Liver (tissue), 9 donors: ENCODE results near the gene HMG20A. TPM values are rescaled to one million over a fixed set of nuclear protein-coding genes. Genes with fewer than 3 reads are reported as not detected.

Experiments
- DNase-seq: peaks from one replicate; pipeline ENCODE4 v3.0.0-alpha.2; 2017; ENCODE audit warnings: low spot score
- H3K27ac ChIP-seq, 2 donors: one replicate each; pipeline ENCODE4 v1.7.0; 2013; ENCODE audit warnings: inconsistent platforms in 2 of 2, low read length in 2 of 2, control low read depth in 1 of 2, low read depth in 1 of 2, mild to moderate bottlenecking in 1 of 2
- H3K27me3 ChIP-seq, 4 donors: one replicate each; pipeline versions ENCODE4 v1.6.1 to v1.7.0; 2013; ENCODE audit warnings: low read length in 3 of 4, inconsistent platforms in 1 of 4, mild to moderate bottlenecking in 1 of 4, moderate library complexity in 1 of 4; ENCODE audit not compliant: control insufficient read depth in 4 of 4, insufficient read depth in 4 of 4
- H3K36me3 ChIP-seq, 4 donors: one replicate each; pipeline versions ENCODE4 v1.6.1 to v1.7.0; 2013; ENCODE audit warnings: low read length in 3 of 4, mild to moderate bottlenecking in 3 of 4, low read depth in 1 of 4, moderate library complexity in 1 of 4; ENCODE audit not compliant: control insufficient read depth in 4 of 4, insufficient read depth in 3 of 4
- H3K4me1 ChIP-seq, 4 donors: one replicate each; pipeline versions ENCODE4 v1.6.1 to v1.7.0; 2013; ENCODE audit warnings: low read length in 3 of 4, mild to moderate bottlenecking in 3 of 4, moderate library complexity in 1 of 4; ENCODE audit not compliant: control insufficient read depth in 4 of 4, insufficient read depth in 4 of 4
- H3K4me3 ChIP-seq, 3 donors: one replicate each; pipeline versions ENCODE4 v1.6.1 to v1.7.0; 2013; ENCODE audit warnings: low read length in 3 of 3, control low read depth in 1 of 3, low read depth in 1 of 3, mild to moderate bottlenecking in 1 of 3
- H3K9ac ChIP-seq, 2 donors: one replicate each; pipeline ENCODE4 v1.7.0; 2013; ENCODE audit warnings: low read length in 2 of 2, mild to moderate bottlenecking in 2 of 2, moderate library complexity in 2 of 2, control low read depth in 1 of 2, low read depth in 1 of 2
- H3K9me3 ChIP-seq, 4 donors: one replicate each; pipeline versions ENCODE4 v1.6.1 to v1.7.0; 2013; ENCODE audit warnings: low read length in 3 of 4; ENCODE audit not compliant: control insufficient read depth in 4 of 4
- EGR1 ChIP-seq, 2 donors: IDR thresholded peaks; 2 replicates each; pipeline ENCODE4 v1.6.1; 2016 to 2018; ENCODE audit warnings: antibody characterized with exemption in 2 of 2, low read depth in 2 of 2
- FOXA1 ChIP-seq: IDR thresholded peaks from 2 replicates; pipeline ENCODE4 v1.6.1; 2016; ENCODE audit warnings: antibody characterized with exemption
- FOXA2 ChIP-seq: IDR thresholded peaks from 2 replicates; pipeline ENCODE4 v1.6.1; 2016; ENCODE audit warnings: antibody characterized with exemption
- GABPA ChIP-seq, 2 donors: IDR thresholded peaks in 1 of 2; conservative IDR thresholded peaks in 1 of 2; 2 replicates each; pipeline ENCODE4 v1.6.1; 2016; ENCODE audit warnings: antibody characterized with exemption in 2 of 2, mild to moderate bottlenecking in 1 of 2, moderate library complexity in 1 of 2
- HNF4A ChIP-seq, 2 donors: conservative IDR thresholded peaks; 2 replicates each; pipeline ENCODE4 v1.6.1; 2016; ENCODE audit warnings: antibody characterized with exemption in 2 of 2, mild to moderate bottlenecking in 2 of 2
- NR2F2 ChIP-seq: IDR thresholded peaks from 2 replicates; pipeline ENCODE4 v1.6.1; 2016; ENCODE audit warnings: antibody characterized with exemption
- RAD21 ChIP-seq, 2 donors: IDR thresholded peaks; 2 replicates each; pipeline ENCODE4 v1.6.1; 2016; ENCODE audit warnings: antibody characterized with exemption in 2 of 2, mild to moderate bottlenecking in 2 of 2
- RXRA ChIP-seq, 2 donors: IDR thresholded peaks; 2 replicates each; pipeline ENCODE4 v1.6.1; 2017 to 2018; ENCODE audit warnings: antibody characterized with exemption in 2 of 2, mild to moderate bottlenecking in 1 of 2
- SP1 ChIP-seq: IDR thresholded peaks from 2 replicates; pipeline ENCODE4 v1.6.1; 2018; ENCODE audit warnings: antibody characterized with exemption, mild to moderate bottlenecking
- YY1 ChIP-seq: IDR thresholded peaks from 2 replicates; pipeline ENCODE4 v1.6.1; 2016; ENCODE audit warnings: antibody characterized with exemption, mild to moderate bottlenecking
- WGBS: extraction: QIAGEN DNeasy Blood & Tissue Kit; methylation state at CpG from one replicate; pipeline ENCODE4 v1.1.7; 2013; 5-methylcytosine and 5-hydroxymethylcytosine counted together
- polyA plus RNA-seq, 2 donors: library from polyadenylated mRNA; stranded (reverse) in 1 of 2; unstranded in 1 of 2; fragments of 200-250 nt in 1 of 2; fragments of >200 nt in 1 of 2; fragmentation: Nextera tagmentation in 1 of 2; extraction: Ambion mirVana in 1 of 2; gene quantifications; one replicate each; pipeline versions ENCODE4 v1.2.1 to v1.2.3, GENCODE V29; 2013 to 2015
- total RNA-seq, 2 donors: library from RNA; depleted of rRNA; stranded (reverse); fragments of >200 nt; gene quantifications; one replicate each; pipeline ENCODE4 v1.2.3, GENCODE V29; 2014
- TF ChIP-seq, protein P1 (sequence below): IDR thresholded peaks from 2 replicates; pipeline ENCODE4 v1.6.1; 2016; ENCODE audit warnings: antibody characterized with exemption
- TF ChIP-seq, protein P2 (sequence below): IDR thresholded peaks from 2 replicates; pipeline ENCODE4 v1.6.1; 2016; ENCODE audit warnings: antibody characterized with exemption
- TF ChIP-seq, protein P3 (sequence below): fragments of 150-350 bp; IDR thresholded peaks from 2 replicates; pipeline ENCODE4 v1.5.1; 2017; ENCODE audit warnings: improper control_type of control experiment, low read depth, low read length; ENCODE audit not compliant: missing input control
- TF ChIP-seq, protein P4 (sequence below): IDR thresholded peaks from 2 replicates; pipeline ENCODE4 v1.6.1; 2016; ENCODE audit warnings: antibody characterized with exemption
- TF ChIP-seq, protein P5 (sequence below): IDR thresholded peaks from 2 replicates; pipeline ENCODE4 v1.6.1; 2016; ENCODE audit warnings: antibody characterized with exemption, mild to moderate bottlenecking
- donor health status: healthy.
- donor health status: healthy.
- donor health status: healthy.
- donor health status: healthy.
- donor health status: healthy.

The HMG20A gene
- total and polyA plus RNA-seq, 4 donors, result 7.7 to 19.4 (median 13.3) TPM

DNA sequence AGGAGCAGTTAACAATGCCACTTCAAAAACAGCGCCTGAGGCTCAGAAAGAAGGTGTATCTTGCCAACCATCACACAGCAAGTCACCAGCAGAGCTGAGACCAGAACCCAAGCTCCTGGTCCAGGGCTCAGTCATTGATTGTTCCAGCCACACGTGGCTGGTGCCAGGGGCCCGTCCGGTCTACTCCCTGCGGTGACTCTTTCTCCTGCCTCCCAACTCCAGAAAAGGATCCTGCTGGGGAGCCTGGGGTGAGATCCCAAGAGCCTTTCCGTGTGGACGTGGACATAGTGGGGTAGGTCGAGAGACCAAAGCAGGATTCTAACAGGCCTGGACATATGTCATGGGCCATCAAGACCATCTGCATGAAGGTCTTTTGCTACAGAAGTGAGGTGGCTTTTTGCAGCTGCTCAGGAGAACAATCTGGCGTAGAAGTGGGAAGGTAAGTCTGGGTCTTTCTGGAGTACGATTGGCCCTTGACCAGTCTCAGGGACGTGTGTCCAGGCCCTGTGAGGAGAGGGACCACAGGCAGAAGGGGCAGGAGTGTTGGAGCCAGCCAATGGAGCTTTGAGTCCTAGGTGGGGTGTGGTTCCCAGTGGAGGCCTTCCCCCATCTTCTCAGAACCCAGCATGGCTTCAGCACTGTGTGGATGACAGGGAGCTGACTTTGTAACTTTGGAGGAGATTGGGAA, 105.4 kb downstream of the HMG20A start:
- Histone ChIP-seq H3K9ac (no peak overlapping the region), H3K4me3 (no peak overlapping the region), H3K36me3 (no peaks in the 10 kb centered on the region), H3K4me1 (no peaks in the 10 kb centered on the region), H3K27ac (no peak overlapping the region), H3K27me3 (no peaks in the 10 kb centered on the region), H3K9me3 (no peaks in the 10 kb centered on the region)
- no peak for DNase-seq
- WGBS, result 86% methylated on average over 11 of the region's 11 CpGs
- no peak for TF ChIP-seq FOXA1

DNA sequence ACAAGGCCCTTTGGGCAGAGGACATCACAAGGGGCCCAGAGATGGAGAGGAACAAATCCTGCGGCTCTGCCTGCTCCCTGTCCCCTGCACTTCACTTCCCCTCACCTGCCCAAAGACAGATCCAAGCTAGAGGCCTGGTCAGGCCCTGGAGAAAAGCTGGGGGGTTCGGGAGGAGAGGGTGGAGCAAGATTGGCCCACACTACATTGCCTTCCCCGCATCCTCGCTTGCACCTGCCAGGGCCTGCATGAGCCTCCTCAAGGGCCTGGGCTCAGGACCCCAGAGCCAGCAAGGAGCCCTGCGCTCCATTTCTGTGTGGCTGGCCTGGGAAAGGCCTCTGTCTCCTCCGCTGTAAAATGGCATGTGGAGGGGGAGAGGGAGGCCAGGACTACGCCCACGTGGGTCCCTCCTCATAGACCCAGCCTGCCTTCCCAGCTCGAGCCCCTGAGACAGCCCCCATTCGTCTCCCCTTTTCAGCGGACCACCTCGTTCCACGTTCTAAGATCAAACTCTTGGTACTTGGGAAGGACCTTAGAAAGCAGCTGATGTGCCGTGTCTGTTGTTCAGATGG, 106.0 kb downstream of the HMG20A start:
- no peaks in the 10 kb centered on the region for H3K4me1 ChIP-seq
- H3K36me3 ChIP-seq, result no peaks in the 10 kb centered on the region
- WGBS, result 88% methylated on average over 14 of the region's 14 CpGs
- H3K9ac ChIP-seq, result no peak overlapping the region
- TF ChIP-seq RAD21 (IDR thresholded peaks at IDR 0.05), result no peak
- TF ChIP-seq, protein P1, sequence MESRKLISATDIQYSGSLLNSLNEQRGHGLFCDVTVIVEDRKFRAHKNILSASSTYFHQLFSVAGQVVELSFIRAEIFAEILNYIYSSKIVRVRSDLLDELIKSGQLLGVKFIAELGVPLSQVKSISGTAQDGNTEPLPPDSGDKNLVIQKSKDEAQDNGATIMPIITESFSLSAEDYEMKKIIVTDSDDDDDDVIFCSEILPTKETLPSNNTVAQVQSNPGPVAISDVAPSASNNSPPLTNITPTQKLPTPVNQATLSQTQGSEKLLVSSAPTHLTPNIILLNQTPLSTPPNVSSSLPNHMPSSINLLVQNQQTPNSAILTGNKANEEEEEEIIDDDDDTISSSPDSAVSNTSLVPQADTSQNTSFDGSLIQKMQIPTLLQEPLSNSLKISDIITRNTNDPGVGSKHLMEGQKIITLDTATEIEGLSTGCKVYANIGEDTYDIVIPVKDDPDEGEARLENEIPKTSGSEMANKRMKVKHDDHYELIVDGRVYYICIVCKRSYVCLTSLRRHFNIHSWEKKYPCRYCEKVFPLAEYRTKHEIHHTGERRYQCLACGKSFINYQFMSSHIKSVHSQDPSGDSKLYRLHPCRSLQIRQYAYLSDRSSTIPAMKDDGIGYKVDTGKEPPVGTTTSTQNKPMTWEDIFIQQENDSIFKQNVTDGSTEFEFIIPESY, result no peak
- TF ChIP-seq RXRA (IDR thresholded peaks at IDR 0.05), result no peak
- TF ChIP-seq, protein P2, sequence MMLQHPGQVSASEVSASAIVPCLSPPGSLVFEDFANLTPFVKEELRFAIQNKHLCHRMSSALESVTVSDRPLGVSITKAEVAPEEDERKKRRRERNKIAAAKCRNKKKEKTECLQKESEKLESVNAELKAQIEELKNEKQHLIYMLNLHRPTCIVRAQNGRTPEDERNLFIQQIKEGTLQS, result no peak
- TF ChIP-seq, protein P3, sequence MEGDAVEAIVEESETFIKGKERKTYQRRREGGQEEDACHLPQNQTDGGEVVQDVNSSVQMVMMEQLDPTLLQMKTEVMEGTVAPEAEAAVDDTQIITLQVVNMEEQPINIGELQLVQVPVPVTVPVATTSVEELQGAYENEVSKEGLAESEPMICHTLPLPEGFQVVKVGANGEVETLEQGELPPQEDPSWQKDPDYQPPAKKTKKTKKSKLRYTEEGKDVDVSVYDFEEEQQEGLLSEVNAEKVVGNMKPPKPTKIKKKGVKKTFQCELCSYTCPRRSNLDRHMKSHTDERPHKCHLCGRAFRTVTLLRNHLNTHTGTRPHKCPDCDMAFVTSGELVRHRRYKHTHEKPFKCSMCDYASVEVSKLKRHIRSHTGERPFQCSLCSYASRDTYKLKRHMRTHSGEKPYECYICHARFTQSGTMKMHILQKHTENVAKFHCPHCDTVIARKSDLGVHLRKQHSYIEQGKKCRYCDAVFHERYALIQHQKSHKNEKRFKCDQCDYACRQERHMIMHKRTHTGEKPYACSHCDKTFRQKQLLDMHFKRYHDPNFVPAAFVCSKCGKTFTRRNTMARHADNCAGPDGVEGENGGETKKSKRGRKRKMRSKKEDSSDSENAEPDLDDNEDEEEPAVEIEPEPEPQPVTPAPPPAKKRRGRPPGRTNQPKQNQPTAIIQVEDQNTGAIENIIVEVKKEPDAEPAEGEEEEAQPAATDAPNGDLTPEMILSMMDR, result no peak
- TF ChIP-seq FOXA2, result no peak
- TF ChIP-seq EGR1 (IDR thresholded peaks at IDR 0.05; ENCODE audit: low read depth in 2 of 2), result no peak
- TF ChIP-seq SP1, result no peak
- TF ChIP-seq GABPA (IDR thresholded peaks at IDR 0.05 in 1 of 2, conservative IDR thresholded peaks at IDR 0.05 in 1 of 2), result no peak
- no peak for TF ChIP-seq FOXA1
- TF ChIP-seq NR2F2, result no peak
- TF ChIP-seq HNF4A (conservative IDR thresholded peaks at IDR 0.05), result no peak
- TF ChIP-seq, protein P4, sequence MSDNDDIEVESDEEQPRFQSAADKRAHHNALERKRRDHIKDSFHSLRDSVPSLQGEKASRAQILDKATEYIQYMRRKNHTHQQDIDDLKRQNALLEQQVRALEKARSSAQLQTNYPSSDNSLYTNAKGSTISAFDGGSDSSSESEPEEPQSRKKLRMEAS, result no peak
- TF ChIP-seq, protein P5, sequence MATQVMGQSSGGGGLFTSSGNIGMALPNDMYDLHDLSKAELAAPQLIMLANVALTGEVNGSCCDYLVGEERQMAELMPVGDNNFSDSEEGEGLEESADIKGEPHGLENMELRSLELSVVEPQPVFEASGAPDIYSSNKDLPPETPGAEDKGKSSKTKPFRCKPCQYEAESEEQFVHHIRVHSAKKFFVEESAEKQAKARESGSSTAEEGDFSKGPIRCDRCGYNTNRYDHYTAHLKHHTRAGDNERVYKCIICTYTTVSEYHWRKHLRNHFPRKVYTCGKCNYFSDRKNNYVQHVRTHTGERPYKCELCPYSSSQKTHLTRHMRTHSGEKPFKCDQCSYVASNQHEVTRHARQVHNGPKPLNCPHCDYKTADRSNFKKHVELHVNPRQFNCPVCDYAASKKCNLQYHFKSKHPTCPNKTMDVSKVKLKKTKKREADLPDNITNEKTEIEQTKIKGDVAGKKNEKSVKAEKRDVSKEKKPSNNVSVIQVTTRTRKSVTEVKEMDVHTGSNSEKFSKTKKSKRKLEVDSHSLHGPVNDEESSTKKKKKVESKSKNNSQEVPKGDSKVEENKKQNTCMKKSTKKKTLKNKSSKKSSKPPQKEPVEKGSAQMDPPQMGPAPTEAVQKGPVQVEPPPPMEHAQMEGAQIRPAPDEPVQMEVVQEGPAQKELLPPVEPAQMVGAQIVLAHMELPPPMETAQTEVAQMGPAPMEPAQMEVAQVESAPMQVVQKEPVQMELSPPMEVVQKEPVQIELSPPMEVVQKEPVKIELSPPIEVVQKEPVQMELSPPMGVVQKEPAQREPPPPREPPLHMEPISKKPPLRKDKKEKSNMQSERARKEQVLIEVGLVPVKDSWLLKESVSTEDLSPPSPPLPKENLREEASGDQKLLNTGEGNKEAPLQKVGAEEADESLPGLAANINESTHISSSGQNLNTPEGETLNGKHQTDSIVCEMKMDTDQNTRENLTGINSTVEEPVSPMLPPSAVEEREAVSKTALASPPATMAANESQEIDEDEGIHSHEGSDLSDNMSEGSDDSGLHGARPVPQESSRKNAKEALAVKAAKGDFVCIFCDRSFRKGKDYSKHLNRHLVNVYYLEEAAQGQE, result no peak
- TF ChIP-seq YY1, result no peak
- no peaks in the 10 kb centered on the region for H3K27me3 ChIP-seq
- no peak overlapping the region for H3K4me3 ChIP-seq
- DNase-seq, result no peak
- H3K27ac ChIP-seq, result no peak overlapping the region
- H3K9me3 ChIP-seq, result no peaks in the 10 kb centered on the region
